Measurements from ENCODE around the gene TRPC3.
A peak's percentile ranks its signal among the peaks of the same experiment; 100 is the strongest.

TRPC3 gene

GRCh38 chr4:121873604-121874003, 78.3 kb downstream of the TRPC3 start:
- DNase-seq (ENCODE audit: low spot score), result no peak

- peak; percentile 98 for DNase-seq (ENCODE audit: low spot score)
Measured at GRCh38 chr4:121869841-121870822, 81.7 kb downstream of the TRPC3 start, which contains the start of gene BBS7. TSS of gene BBS7 (minus strand) at chr4:121870474. CDS start at chr4:121870313, 161 bp downstream.

GRCh38 chr4:121863799-121864198, 88.1 kb downstream of the TRPC3 start:
- no peak for DNase-seq (ENCODE audit: low spot score)

GRCh38 chr4:121861426-121861825, 90.4 kb downstream of the TRPC3 start:
- DNase-seq (ENCODE audit: low spot score), result no peak

- DNase-seq (ENCODE audit: low spot score), result no peak
Measured at GRCh38 chr4:121860121-121860520, 91.7 kb downstream of the TRPC3 start.

GRCh38 chr4:121851354-121851753, 100.5 kb downstream of the TRPC3 start:
- no peak for DNase-seq (ENCODE audit: low spot score)

GRCh38 chr4:121846662-121847061, 105.2 kb downstream of the TRPC3 start:
- no peak for DNase-seq (ENCODE audit: low spot score)

GRCh38 chr4:121842862-121843261, 109.0 kb downstream of the TRPC3 start:
- no peak for DNase-seq (ENCODE audit: low spot score)

GRCh38 chr4:121838136-121838535, 113.7 kb downstream of the TRPC3 start:
- DNase-seq (ENCODE audit: low spot score), result no peak

- DNase-seq (ENCODE audit: low spot score), result no peak
Measured at GRCh38 chr4:121829511-121829910, 122.3 kb downstream of the TRPC3 start.
